Measurements from ENCODE around the gene MOGAT2. TPM values are rescaled to one million over a fixed set of nuclear protein-coding genes. Genes with fewer than 3 reads are reported as not detected.

The MOGAT2 gene
- total RNA-seq, 4 donors from 2014 or later: 154 to 251 (median 183) TPM

DNA sequence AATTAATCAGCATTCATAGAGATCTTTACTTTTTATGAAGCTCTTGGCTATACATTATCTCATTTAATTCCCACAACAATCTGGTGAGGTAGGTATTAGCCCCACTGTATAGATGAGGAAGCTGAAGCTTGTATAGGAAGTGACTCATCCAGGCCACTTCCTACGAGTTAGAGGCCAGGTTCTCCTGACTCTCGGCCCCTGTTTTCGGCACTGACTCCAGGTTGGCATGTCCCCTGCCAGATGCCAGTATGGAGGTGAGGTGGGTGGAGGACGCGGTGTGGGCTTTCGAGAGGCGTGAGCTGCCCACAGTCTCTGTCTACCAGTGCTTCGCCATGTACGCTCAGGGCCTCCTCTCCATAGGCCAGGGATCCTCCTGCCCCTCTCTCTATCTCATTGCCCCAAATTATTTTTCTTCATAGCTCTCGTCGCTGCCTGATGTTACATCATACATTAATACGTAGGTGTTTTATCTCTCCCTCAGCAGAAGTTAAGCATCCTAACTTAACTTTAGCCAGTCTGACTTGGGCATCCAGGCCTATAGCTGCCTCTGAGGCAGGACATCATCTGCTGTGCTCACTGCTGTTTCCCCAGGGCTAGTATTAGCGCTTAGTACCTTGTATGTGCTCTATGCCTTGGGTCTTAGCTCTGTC is 59.9 kb downstream of the MOGAT2 start:
- in situ Hi-C loops (cut with MboI; ENCODE audit: low pct_ligation_motif_present in 1 of 4, low pct_unique_long_range_greater_than_20kb in 1 of 4, low sequenced_read_pairs in 3 of 4): no loop called here
- no peak for DNase-seq
- Histone ChIP-seq H3K36me3 (no peaks in the 10 kb centered on the region), H3K9me3 (no peaks in the 10 kb centered on the region), H3K27me3 (no peaks in the 10 kb centered on the region), H3K27ac (no peak overlapping the region), H3K4me3 (no peak overlapping the region), H3K4me1 (no peaks in the 10 kb centered on the region)
- WGBS, 2 donors (ENCODE audit: low coverage in 1 of 2): 88 to 91% methylated on average over 9 to 13 of the region's 13 CpGs
- intact Hi-C loops (cut with DNase I; ENCODE audit: low total_unique reads): no loop called here
- TF ChIP-seq POLR2A (IDR thresholded peaks at IDR 0.05) (no peak), POLR2AphosphoS5 (IDR thresholded peaks at IDR 0.05) (no peak), EP300 (IDR thresholded peaks at IDR 0.05; ENCODE audit: low read depth) (no peak)
- TF ChIP-seq, protein P1, sequence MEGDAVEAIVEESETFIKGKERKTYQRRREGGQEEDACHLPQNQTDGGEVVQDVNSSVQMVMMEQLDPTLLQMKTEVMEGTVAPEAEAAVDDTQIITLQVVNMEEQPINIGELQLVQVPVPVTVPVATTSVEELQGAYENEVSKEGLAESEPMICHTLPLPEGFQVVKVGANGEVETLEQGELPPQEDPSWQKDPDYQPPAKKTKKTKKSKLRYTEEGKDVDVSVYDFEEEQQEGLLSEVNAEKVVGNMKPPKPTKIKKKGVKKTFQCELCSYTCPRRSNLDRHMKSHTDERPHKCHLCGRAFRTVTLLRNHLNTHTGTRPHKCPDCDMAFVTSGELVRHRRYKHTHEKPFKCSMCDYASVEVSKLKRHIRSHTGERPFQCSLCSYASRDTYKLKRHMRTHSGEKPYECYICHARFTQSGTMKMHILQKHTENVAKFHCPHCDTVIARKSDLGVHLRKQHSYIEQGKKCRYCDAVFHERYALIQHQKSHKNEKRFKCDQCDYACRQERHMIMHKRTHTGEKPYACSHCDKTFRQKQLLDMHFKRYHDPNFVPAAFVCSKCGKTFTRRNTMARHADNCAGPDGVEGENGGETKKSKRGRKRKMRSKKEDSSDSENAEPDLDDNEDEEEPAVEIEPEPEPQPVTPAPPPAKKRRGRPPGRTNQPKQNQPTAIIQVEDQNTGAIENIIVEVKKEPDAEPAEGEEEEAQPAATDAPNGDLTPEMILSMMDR (IDR thresholded peaks at IDR 0.05): no peak

DNA sequence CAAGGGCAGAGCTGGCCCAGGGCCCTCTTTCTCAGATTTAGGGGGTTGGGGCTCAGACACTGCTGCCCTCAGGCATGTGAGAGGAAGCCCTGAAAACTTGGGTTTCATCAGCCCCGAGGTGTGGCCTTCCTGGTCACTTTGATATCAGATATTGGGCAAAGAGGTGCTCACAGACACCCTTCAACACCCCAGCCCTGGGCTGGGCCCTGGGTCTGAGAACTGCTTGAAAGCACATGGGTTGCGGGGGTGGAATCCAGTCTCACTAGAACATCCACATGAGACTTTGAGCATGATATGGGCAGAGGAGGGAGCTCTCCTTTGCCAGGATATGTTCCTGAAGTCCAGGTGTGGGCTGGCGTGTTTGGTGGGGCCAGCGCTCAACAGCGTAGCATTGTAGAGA is 61.3 kb downstream of the MOGAT2 start:
- Histone ChIP-seq H3K27ac (no peak overlapping the region), H3K9me3 (no peaks in the 10 kb centered on the region), H3K4me3 (no peak overlapping the region), H3K4me1 (no peaks in the 10 kb centered on the region), H3K27me3 (no peaks in the 10 kb centered on the region), H3K36me3 (no peaks in the 10 kb centered on the region)
- intact Hi-C loops (cut with DNase I; ENCODE audit: low total_unique reads): no loop called here
- no peak for DNase-seq
- TF ChIP-seq EP300 (IDR thresholded peaks at IDR 0.05; ENCODE audit: low read depth) (no peak), POLR2AphosphoS5 (IDR thresholded peaks at IDR 0.05) (no peak), POLR2A (IDR thresholded peaks at IDR 0.05) (no peak)
- TF ChIP-seq, protein P1 (IDR thresholded peaks at IDR 0.05): no peak
- in situ Hi-C loops (cut with MboI; ENCODE audit: low pct_ligation_motif_present in 1 of 4, low pct_unique_long_range_greater_than_20kb in 1 of 4, low sequenced_read_pairs in 3 of 4): no loop called here
- 92% methylated on average over 5 of the region's 5 CpGs; no CpG with 5 or more reads in 1 of the 2 donors for WGBS, 2 donors (ENCODE audit: low coverage in 1 of 2)

DNA sequence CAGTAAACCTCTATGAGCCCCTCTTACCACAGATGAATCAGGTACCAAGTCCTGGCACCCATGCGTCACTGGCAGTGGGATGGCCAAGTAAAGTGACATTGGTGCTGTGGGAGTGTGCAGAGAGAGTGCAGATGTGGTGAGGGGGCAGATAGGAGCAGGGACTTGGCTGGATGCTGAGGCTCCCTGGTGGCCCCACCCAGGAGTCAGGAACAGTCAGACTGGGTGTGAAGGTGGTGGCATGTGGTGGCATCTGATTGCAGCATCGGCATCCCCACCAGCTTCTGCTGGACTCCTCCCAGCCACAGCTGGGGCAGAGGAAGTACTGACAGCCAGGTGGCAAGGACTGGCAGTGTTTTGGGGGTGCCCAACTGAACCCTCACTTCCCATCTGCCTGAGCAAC is 62.3 kb downstream of the MOGAT2 start:
- no peak overlapping the region for H3K4me3 ChIP-seq
- intact Hi-C loops (cut with DNase I; ENCODE audit: low total_unique reads) (no loop called here), in situ Hi-C loops (cut with MboI; ENCODE audit: low pct_ligation_motif_present in 1 of 4, low pct_unique_long_range_greater_than_20kb in 1 of 4, low sequenced_read_pairs in 3 of 4) (no loop called here)
- H3K9me3 ChIP-seq: no peaks in the 10 kb centered on the region
- no peak for DNase-seq
- no peak overlapping the region for H3K27ac ChIP-seq
- H3K4me1 ChIP-seq: no peaks in the 10 kb centered on the region
- WGBS, 2 donors (ENCODE audit: low coverage in 1 of 2): 74% methylated on average over 2 of the region's 2 CpGs; no CpG with 5 or more reads in 1 of the 2 donors
- H3K36me3 ChIP-seq: no peaks in the 10 kb centered on the region
- no peak for TF ChIP-seq POLR2AphosphoS5 (IDR thresholded peaks at IDR 0.05)
- no peak for TF ChIP-seq POLR2A (IDR thresholded peaks at IDR 0.05)
- TF ChIP-seq, protein P1 (IDR thresholded peaks at IDR 0.05): no peak
- TF ChIP-seq EP300 (IDR thresholded peaks at IDR 0.05; ENCODE audit: low read depth): no peak
- H3K27me3 ChIP-seq: no peaks in the 10 kb centered on the region

DNA sequence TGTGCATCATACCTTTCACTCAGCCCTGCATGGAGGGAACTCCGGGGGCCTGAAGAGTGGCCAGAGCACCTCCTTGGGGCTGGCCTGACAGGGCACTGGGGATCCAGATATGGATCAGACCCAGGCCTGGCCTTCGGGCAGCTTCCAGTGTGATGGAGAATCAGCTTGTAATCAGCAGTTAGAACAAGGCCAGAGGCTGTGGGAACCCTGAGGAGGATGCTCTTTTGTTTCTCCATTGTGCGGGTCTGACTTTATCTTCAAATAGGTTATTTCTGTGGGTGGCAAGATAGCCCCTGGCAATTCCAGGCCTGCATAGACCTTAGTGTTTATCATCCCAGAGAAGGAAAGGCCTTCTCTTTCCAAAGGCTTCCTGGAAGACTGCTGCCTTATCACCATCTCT is 63.2 kb downstream of the MOGAT2 start:
- in situ Hi-C loops (cut with MboI; ENCODE audit: low pct_ligation_motif_present in 1 of 4, low pct_unique_long_range_greater_than_20kb in 1 of 4, low sequenced_read_pairs in 3 of 4) (no loop called here), intact Hi-C loops (cut with DNase I; ENCODE audit: low total_unique reads) (no loop called here)
- no peak for DNase-seq
- TF ChIP-seq POLR2A (IDR thresholded peaks at IDR 0.05) (no peak), EP300 (IDR thresholded peaks at IDR 0.05; ENCODE audit: low read depth) (no peak)
- TF ChIP-seq, protein P1 (IDR thresholded peaks at IDR 0.05): no peak
- WGBS, 2 donors (ENCODE audit: low coverage in 1 of 2): 94% methylated on average over 3 of the region's 3 CpGs; no CpG with 5 or more reads in 1 of the 2 donors
- H3K4me3 ChIP-seq: no peak overlapping the region
- H3K4me1 ChIP-seq: no peaks in the 10 kb centered on the region
- no peak overlapping the region for H3K27ac ChIP-seq
- H3K9me3 ChIP-seq: no peaks in the 10 kb centered on the region
- no peaks in the 10 kb centered on the region for H3K27me3 ChIP-seq
- H3K36me3 ChIP-seq: no peaks in the 10 kb centered on the region
